ENCODE data around the gene HYOU1. TPM values are rescaled to one million over a fixed set of nuclear protein-coding genes. Genes with fewer than 3 reads are reported as not detected.

The HYOU1 gene
- total RNA-seq, 4 donors from 2014 or later: 21.8 to 47.0 (median 33.0) TPM

GRCh38 chr11:119025099-119025473 lies 31.9 kb downstream of the HYOU1 start:
- intact Hi-C loops (cut with DNase I; ENCODE audit: low total_unique reads): no loop called here
- TF ChIP-seq POLR2A (IDR thresholded peaks at IDR 0.05): no peak
- TF ChIP-seq, protein P1, sequence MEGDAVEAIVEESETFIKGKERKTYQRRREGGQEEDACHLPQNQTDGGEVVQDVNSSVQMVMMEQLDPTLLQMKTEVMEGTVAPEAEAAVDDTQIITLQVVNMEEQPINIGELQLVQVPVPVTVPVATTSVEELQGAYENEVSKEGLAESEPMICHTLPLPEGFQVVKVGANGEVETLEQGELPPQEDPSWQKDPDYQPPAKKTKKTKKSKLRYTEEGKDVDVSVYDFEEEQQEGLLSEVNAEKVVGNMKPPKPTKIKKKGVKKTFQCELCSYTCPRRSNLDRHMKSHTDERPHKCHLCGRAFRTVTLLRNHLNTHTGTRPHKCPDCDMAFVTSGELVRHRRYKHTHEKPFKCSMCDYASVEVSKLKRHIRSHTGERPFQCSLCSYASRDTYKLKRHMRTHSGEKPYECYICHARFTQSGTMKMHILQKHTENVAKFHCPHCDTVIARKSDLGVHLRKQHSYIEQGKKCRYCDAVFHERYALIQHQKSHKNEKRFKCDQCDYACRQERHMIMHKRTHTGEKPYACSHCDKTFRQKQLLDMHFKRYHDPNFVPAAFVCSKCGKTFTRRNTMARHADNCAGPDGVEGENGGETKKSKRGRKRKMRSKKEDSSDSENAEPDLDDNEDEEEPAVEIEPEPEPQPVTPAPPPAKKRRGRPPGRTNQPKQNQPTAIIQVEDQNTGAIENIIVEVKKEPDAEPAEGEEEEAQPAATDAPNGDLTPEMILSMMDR (IDR thresholded peaks at IDR 0.05): no peak
- WGBS, 2 donors: 66 to 70% methylated on average over 5 of the region's 5 CpGs
- H3K4me3 ChIP-seq (ENCODE audit: low read depth, poor library complexity, severe bottlenecking): no peak overlapping the region
- no peak for DNase-seq (ENCODE audit: low spot score in 2 of 2)

DNA sequence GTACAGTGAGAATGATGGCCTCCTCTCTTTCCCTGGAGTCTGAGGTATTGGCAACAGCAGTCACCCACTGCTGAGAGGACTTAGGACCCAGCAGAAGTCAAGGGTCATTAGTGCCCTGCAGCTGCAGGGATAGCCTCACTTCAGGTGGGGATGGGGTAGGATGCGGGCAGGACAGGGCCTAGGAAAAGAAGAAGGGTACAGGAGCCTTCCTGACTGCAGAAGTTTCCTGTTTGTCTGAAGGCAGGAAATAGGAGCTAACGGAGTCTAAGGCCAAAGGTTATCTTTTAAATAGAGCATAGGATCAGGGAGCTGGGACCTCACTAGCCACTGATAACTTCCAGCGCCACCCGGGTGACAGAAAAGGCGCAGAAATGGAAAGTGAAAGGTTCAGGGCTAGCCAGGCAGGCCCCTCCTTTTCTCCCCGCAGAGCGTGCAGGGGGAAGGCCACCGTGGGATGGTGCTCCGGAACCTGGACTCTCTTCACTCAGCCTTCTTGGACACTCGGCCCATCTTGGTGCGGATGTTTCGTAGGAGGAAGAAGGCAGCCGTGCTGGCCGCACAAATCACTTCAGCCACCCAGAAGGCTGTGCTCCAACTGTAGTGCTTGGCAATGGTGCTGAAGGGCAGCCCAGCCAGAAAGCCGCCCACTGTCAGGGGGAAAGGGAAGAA lies 32.4 kb downstream of the HYOU1 start:
- no peak overlapping the region for H3K4me3 ChIP-seq (ENCODE audit: low read depth, poor library complexity, severe bottlenecking)
- WGBS, 2 donors: 71 to 80% methylated on average over 15 of the region's 15 CpGs
- TF ChIP-seq, protein P1 (IDR thresholded peaks at IDR 0.05): no peak

GRCh38 chr11:119023741-119024140 lies 33.3 kb downstream of the HYOU1 start:
- DNase-seq (ENCODE audit: low spot score in 2 of 2): no peak
- no peak for TF ChIP-seq POLR2A (IDR thresholded peaks at IDR 0.05)
- TF ChIP-seq, protein P1 (IDR thresholded peaks at IDR 0.05): no peak
- no peak overlapping the region for H3K4me3 ChIP-seq (ENCODE audit: low read depth, poor library complexity, severe bottlenecking)
- intact Hi-C loops (cut with DNase I; ENCODE audit: low total_unique reads): no loop called here

More for the DNA sequence above, 32.4 kb downstream of the HYOU1 start:
- intact Hi-C loops (cut with DNase I; ENCODE audit: low total_unique reads): no loop called here
- DNase-seq (ENCODE audit: low spot score in 2 of 2): no peak

DNA sequence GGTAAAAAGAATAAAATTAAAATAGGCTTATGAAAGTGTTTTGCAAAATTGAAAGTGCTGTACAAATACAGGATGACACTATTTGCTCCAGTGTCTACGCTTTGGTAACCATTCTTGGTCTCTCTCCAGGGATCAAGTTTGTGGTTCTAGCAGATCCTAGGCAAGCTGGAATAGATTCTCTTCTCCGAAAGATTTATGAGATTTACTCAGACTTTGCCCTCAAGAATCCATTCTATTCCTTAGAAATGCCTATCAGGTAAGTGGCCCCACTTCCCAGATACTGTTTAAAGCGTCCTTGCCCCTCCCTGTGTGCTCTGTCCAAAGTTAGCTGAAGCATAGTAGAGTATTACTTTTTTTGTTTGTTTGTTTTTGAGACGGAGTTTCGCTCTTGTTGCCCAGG lies 35.4 kb downstream of the HYOU1 start:
- TF ChIP-seq, protein P1 (IDR thresholded peaks at IDR 0.05): no peak
- TF ChIP-seq POLR2A (IDR thresholded peaks at IDR 0.05): no peak
- intact Hi-C loops (cut with DNase I; ENCODE audit: low total_unique reads): no loop called here
- H3K4me3 ChIP-seq (ENCODE audit: low read depth, poor library complexity, severe bottlenecking): no peak overlapping the region
- no peak for DNase-seq (ENCODE audit: low spot score in 2 of 2)
- WGBS, 2 donors: 89 to 91% methylated on average over 5 of the region's 5 CpGs

DNA sequence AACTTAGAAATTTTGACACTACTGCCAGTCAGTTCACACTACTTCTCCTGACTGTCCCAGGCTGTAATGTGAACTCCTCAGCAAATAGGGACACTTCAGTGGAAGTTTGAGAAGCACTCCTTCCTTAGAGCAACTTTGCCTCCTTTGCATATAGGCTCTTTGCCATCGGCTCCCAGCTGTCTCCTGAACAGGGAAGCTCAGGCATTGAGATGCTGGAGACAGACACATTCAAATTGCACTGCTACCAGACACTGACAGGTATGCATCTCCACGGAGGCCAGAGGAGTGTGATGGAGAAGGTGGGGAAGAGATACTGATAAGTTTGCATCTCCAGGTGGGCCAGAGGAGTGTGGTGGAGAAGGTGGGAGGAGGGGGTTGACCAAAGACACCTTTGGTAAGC lies 37.0 kb downstream of the HYOU1 start:
- no peak for DNase-seq (ENCODE audit: low spot score in 2 of 2)
- no peak overlapping the region for H3K4me3 ChIP-seq (ENCODE audit: low read depth, poor library complexity, severe bottlenecking)
- 28 to 46% methylated on average over 2 of the region's 2 CpGs for WGBS, 2 donors
- no peak for TF ChIP-seq POLR2A (IDR thresholded peaks at IDR 0.05)
- TF ChIP-seq, protein P1 (IDR thresholded peaks at IDR 0.05): no peak
- intact Hi-C loops (cut with DNase I; ENCODE audit: low total_unique reads): no loop called here
